ENCODE measurements around the gene EVI5L. TPM values are rescaled to one million over a fixed set of nuclear protein-coding genes. Genes with fewer than 3 reads are reported as not detected.

The EVI5L gene
- total and polyA plus RNA-seq, 2 of the 8 experiments (the other 6 are each of a cell fraction or from before 2014, with no cell fraction given), result 7.2 to 11.0 TPM

DNA sequence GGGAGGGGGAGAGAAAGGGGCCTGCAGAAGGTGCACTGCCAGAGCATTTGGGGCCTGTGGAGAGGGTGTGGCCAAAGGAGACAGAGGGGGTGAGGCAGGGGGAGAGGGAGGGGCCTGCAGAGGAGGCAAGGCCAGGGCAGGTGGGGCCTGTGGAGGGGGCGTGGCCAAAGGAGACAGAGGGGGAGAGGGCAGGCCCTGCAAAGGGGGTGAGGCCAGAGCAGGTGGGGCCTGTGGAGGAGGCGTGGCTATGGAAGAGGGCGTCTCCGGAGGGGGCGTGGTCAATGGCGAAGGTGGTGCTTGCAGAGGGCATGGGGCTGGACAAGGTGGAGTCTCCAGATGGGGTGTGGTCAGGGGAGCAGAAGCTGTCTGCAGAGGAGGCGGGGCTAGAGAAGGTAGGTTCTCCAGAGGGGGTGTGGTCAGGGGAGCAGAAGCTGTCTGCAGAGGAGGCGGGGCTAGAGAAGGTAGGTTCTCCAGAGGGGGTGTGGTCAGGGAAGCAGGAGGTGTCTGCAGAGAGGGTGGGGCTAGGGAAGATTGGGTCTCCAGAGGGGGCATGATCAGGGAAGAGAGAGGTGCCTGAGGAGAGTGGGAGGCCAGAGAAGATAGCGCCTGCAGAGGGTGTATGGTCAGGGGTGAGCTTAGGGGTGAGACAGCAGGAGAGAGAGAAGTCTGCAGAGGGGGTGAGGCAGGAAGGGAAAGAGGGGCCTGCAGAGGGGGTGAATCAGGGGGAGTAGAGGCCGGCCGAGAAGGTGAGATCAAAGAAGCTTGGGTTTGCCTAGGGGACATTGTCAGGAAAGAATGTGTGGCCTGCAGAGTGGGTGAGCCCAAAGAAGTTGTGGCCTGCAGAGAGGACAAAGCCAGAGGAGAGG lies 40.8 kb downstream of the EVI5L start (continued):
- no peak for TF ChIP-seq SIX5 (IDR thresholded peaks at IDR 0.05; ENCODE audit: low read depth, low read length)
